Gastroesophageal sphincter (tissue), 3 donors: ENCODE measurements around the gene EFNB3.

ENCODE experiments used
- CTCF ChIP-seq, 4 experiments: fragments of 200-600 bp in 2 of 4; fragments of 450-650 bp in 2 of 4; sonication (generic) in 1 of 4; IDR thresholded peaks; one replicate each; pipeline ENCODE4 v1.5.1; 2017 to 2019; ENCODE audit warnings: antibody characterized with exemption in 4 of 4, mild to moderate bottlenecking in 2 of 4, moderate library complexity in 2 of 4
- POLR2A ChIP-seq, 2 donors: fragments of 450-650 bp; IDR thresholded peaks; one replicate each; pipeline ENCODE4 v1.6.1; 2017; ENCODE audit warnings: antibody characterized with exemption in 2 of 2, mild to moderate bottlenecking in 2 of 2, moderate library complexity in 1 of 2
- POLR2AphosphoS5 ChIP-seq: sonication (generic); formaldehyde crosslinking; IDR thresholded peaks from one replicate; pipeline ENCODE4 v1.6.1; 2017; ENCODE audit warnings: antibody characterized with exemption

GRCh38 chr17:7688808-7689316 is 16.1 kb upstream of the EFNB3 start:
- TF ChIP-seq CTCF (IDR thresholded peaks at IDR 0.05), result no peak
- TF ChIP-seq POLR2A (IDR thresholded peaks at IDR 0.05), result no peak
- no peak for TF ChIP-seq POLR2AphosphoS5
